GM19351 (cell line): ENCODE data around the gene LZTS3.
"Not testable (repeated sequence)": the region's sequence is repeated elsewhere in the genome, so short reads cannot be mapped to it uniquely, and the experiment has no call there.

ENCODE experiments used
- ATAC-seq: cut with Tn5 transposase; IDR thresholded peaks from one replicate; pipeline ENCODE4 v1.9.1; 2021; ENCODE audit warnings: mild to moderate bottlenecking, moderate library complexity; ENCODE audit not compliant: unreplicated experiment

Gene LZTS3

DNA sequence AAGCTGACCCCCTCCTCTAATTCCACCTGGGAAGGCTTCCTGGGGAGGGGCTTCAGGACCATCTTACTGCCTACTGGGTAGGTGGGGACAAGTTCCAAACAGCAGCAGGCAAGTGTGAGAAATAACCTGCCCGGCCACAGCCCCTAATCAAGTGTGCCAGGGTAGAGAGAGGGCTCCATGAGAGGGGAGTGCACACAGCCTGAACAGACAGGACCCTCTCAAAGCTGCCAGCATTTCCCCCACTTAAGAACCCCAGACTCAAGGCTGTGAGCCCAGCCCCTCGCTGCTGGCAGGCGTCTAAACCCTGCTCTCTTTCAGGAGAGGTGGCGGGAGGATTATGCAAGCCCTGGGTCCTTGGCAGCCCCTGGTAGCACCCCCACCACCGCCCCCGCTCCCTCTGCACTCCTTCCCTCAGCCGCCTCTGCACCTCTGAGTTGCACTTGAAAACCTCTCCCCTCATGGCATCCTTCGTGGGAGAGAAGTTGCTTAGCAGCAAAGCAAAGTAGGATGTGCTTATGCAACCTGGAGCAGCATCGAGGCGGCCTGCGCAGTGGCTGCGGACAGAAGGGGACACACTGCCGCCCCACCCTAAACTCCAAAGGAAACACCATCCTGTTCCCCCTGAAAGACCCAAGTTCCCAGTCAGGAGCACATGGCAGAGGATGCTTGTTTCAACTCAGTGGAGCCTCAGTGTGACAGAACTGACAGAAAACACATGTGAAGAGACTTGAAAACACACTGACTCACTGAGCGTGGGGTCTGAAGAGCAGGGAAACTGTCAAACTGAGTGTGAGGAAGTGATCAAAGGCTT, 20.7 kb upstream of the LZTS3 start:
- no peak for ATAC-seq

DNA sequence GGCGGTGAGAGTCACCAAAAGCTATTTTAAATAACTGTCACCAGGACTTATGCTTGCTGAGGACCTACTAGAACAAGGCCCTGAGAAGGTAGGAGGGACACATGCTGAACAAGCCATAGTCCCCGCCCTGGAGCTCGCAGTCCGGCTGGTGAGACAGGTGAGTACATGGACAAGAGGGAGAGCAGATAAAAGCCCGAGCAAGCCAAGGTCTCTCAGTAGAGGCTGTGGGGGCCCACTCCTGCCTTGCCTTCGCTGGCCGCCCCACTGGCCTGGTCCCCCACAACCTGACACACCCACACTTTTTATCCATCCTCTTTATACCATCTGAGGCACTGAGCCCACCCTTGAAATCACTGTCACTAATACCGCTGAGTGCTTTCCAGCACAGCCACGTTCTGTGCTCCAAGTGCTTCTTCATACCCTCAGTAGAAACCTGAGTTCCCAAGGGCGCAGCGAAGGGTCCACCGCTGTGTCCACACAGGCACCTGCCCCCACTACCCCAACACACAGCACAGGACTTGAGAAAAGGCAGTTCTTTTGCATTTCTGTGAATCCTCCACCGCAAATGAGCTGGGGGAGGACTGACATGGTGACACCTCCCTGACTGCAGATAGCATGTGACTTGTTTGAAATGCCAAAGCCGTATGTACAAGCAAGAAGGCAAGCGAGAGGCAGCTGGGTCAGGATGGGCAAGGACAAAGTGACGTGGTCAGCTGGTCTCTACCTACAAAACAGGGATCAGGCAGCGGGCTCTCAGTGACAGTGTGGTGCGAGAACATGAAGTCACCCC, 19.1 kb upstream of the LZTS3 start:
- ATAC-seq: no peak

DNA sequence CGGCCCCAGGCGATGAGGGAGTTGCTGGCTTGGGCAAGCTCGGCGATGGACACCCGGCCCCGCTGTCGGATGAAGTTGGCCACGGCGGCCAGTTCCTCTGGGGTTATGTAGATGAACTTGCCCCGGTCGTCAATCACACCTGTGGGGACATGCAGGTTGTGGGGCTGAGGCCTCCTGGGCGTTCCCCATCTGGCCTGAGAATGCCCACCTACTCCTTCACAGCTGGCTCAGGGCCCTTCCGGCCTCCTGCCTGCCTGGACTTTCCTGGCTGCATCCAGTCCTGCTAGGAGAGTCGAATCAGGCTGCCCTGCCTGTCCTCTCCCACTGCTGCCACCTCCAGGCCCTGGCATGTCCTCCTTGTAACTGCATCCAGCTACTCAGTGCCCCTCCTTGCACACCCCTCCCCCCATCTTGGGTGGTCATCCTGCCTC, 17.3 kb upstream of the LZTS3 start:
- ATAC-seq: no peak

DNA sequence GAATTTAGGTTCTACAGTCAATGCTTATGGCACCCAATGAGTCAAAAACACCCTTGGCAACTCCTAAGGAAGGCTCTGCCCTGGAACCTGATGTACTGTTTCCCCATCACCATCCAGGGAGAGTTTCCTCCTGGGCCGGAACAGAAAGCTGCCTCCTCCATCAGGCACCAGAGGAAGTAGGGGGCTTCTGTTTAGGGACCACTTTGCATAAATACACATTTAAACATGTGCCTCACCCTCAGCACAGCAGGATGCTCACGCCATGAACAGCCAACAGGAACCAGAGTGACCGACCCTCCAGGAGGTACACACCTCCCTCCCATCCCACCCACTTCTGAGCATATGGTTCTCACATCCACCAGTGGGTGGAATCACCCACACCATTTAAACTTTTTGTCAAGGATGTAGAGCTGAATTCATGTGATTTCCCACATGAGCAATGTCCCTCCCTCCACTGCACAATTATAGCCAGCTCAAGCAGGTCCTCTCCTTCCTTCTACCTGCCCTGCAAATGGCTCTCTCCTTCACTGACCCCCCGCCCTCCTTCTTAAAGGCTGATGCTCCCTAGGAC, 16.3 kb upstream of the LZTS3 start:
- no peak for ATAC-seq

DNA sequence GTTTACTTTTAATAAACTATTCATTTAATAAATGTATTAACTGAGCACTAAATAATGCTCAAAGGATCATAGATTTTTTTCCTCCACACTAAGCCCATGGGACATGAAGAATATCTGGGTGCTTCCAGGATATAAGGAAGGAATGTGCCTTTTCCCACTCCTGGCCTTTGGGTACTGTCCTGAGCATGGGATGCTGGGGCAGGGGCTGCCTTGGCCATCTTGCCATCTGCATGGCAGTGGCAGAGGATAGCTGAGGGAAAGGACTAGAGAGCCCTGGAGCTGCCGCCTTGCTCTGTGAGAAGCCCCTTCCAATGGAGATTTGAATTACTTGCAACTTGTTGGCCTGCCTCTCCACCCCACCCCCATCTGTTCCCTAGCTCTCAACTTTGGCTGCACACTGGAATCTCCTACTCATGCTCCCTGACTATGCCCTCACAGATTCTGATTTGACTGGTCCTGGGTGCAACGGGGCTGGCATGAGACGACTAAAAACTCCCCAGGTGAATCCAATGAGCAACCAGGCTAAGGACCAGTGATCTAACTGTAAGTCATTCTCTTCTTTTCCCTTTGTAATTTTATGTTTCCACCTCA, 15.6 kb upstream of the LZTS3 start:
- ATAC-seq: no peak

DNA sequence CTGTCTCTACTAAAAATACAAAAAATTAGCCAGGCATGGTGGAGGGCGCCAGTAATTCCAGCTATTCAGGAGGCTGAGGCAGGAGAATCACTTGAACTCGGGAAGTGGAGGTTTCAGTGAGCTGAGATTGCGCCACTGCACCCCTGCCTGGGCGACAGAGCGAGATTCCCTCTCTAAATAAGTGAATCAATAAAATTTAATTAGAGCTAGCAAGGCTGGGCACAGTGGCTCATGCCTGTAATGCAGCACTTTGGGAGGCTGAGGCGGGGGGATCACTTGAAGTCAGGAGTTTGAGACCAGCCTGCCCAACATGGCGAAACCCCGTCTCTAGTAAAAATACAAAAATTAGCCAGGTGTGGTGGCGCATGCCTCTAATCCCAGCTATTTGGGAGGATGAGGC, 14.5 kb upstream of the LZTS3 start:
- not testable (repeated sequence) for ATAC-seq

DNA sequence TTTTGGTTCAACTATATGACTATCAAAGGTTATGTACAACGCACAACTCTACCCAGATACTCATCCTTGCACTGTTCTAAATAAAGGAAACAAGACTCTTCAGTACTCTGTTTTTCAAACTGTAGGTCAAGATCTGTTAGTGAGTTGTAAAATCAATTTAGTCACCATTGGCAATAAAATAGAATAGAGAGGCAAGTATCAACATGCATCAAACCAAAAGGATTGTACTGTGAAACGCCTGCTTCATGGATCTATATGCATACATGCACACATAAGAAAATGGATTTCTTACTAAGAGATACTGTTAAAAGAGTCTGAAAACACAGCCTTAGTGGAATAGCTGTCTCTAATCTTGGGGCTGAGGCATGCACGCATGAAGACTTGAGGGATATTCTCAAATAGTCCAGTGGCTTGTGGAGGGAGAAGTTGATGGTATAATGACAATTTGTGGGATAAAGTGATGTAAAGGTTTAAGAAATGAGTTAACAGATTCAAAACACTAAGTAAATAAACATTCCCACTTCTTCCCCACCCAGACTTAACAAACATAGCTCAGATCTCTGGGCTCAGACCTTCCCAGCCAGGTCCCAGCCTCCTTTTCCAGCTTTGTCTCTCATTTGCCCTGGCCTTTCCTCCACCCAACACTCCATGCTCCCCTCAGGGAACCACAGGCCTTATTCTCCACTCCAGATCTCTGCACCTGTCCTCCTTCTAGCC, 10.7 kb upstream of the LZTS3 start:
- ATAC-seq: no peak

DNA sequence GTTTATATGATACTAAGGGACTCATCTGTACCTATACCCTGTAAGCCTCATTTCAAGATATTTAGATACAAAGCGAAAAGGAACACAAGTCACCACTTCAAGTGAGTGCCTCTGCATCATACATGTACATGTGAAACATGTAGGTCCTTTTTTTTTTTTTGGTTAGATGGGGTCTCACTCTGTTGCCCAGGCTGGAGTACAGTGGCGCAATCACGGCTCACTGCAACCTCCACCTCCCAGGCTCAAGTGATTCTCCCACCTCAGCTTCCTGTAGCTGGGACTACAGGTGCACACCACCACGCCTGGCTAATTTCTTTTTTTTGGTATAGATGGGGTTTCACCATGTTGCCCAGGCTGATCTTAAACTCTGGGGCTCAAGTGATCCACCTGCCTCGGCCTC, 9.1 kb upstream of the LZTS3 start:
- not testable (repeated sequence) for ATAC-seq

DNA sequence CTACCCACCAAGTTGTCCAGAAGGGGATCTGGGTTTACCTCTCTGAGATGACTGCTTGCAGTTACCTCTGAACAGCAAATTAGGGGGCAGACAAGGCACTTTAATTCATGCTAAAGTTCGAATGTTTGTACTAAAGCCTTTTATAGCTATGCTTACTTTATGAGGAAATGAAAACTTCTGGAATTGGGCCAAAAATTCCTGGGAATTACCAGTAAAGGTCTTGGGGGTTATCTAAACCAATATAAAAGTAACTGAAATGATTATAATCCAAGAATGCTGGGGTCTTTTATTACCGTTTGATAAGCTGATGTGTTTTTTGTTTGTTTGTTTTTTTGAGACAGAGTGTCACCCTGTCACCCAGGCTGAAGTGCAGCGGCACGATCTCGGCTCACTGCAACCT, 7.9 kb upstream of the LZTS3 start:
- no peak for ATAC-seq

DNA sequence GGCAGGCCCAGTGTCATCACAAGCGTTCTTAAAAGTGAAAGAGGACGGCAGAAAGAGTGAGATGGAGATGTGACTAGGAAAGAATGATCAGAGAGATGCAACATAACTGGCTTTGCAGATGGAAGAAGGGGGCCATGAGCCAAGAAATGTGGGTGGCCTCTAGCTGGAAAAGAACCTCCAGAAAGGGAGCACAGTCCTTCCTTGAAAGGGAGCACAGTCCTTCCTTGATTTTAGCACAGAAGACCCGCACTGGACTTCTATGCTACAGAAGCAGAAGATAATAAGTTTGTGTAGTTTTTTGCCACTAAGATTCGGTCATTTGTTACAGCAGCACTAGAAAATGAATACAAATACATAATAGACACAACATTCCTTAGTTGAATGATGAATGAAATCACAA, 7.0 kb upstream of the LZTS3 start:
- ATAC-seq: no peak

DNA sequence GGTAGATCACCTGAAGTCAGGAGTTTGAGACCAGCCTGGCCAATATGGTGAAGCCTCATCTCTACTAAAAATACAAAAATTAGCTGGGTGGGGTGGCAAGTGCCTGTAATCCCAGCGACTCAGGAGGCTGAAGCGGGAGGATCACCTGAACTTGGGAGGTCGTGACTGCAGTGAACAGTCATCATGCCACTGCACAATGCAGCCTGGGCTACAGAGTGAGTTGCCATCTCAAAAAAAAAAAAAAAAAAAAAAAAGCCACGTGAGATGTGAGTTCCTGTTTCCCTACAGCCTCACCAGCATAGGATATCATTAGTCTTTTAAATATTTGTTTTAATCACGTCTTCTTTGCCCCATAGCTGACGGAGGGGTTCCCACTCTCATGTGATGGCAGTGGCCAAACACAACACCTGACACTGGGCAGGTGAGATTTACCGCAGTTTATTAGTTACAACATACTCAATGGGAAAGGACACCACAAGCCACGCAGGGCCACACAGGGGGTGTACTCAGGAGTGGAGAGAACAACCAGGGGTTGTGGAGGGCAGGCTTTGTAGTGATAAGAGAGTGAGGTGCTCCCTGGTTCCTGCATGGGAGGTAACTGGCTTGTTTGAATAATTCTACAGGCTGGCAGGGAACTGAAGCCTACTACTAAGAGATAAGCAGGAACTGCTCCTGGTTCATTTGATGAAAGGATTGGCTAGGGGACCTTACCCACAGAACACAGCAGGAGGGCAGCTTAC, 4.6 kb upstream of the LZTS3 start:
- ATAC-seq: no peak

DNA sequence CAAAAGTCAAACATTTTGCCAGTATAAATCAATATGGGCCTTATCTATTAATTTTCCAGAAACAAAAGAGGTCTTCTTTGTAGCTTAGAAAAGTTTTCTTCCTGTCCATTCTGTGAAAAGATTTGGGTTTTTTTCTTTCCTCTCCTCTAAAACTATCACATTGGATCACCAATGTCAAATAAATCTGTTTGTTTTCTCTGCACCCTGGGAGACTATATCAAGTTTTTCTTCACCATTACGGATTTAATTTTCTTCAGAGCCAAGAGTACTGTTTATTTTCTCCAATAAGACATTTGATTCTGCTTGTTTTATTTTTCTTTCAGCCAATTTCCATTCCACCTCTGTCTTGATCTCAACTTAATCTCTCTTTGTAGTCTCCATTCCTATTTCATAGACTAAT, 1.9 kb upstream of the LZTS3 start:
- no peak for ATAC-seq

DNA sequence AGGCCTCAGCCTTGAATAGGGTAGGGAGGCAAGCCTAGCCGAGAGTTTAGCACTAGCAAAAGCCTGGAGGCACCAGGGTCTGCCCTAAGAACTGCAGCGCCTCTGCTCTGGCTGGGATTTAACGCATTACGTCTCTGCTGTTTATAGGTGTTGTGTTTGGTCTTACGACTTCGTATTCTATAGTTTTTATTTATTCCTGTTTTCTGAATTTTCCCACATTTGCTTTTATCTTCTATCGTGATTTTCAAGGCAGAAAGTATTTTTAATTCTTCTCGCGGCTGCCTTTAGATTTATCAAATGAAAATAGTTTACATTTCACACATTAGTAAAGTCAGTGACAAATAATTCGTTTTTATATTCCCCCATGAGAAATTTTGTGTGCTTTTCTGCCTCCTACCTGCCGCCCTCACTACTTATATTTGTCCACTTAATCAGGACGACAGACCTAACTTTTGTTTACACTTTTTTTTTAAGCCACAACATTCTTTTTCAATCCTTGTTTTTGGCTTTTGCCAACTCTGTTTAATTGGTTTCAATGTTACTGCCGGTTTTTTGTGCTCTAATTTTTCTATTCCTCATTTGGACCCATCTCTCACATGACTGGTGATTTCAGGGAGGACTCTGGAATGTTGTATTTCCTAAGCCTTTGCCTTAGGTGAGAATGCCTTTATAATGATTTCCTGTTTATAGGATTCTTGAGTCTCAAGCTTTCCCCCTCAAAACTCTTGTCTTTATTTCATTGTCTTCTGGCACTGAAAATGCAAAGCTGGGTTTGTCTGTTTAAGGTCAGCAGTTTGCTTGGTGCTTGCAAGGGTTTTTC, 1.3 kb upstream of the LZTS3 start:
- ATAC-seq: no peak

DNA sequence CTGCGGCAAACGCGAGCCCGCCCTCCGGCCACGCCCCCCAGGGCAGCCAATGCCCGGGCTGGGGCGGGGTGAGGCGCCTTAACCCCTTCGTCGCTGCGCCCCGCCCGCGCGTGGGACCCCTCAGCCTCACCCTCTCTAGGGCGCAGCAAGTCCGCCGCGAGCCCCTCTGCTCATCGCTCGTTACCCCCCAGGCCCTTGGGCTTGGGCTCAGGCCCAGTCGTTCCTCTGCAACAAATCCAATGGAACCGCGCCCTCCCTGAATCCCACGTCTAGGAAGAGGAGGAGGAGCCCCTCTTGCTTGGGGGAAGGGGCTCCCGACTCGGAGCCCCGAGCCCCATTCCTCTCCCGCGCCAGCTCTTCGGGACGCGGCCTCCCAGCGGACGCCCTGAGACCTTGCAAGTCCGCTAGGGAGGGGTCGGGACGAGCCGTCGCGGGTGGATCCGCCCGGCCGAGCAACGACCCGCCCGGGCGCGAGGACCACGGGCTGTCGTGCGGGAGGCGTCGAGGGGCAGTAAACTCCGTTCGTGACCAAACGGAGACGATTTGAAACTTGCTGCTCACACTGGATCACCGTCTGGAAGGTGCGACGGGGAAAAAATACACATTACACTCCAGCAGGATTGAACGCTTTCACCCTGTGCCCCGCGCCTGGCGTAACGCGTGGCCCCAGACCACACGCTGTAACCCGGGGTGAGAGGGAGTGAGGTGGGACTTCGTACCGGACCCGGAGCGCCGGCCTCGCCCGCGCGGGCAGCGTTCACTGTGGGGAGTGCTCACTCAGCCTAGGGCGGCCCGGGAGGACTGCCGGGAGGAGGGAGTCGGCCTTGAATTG, 477 bp upstream of the LZTS3 start:
- ATAC-seq: peak; percentile 89

DNA sequence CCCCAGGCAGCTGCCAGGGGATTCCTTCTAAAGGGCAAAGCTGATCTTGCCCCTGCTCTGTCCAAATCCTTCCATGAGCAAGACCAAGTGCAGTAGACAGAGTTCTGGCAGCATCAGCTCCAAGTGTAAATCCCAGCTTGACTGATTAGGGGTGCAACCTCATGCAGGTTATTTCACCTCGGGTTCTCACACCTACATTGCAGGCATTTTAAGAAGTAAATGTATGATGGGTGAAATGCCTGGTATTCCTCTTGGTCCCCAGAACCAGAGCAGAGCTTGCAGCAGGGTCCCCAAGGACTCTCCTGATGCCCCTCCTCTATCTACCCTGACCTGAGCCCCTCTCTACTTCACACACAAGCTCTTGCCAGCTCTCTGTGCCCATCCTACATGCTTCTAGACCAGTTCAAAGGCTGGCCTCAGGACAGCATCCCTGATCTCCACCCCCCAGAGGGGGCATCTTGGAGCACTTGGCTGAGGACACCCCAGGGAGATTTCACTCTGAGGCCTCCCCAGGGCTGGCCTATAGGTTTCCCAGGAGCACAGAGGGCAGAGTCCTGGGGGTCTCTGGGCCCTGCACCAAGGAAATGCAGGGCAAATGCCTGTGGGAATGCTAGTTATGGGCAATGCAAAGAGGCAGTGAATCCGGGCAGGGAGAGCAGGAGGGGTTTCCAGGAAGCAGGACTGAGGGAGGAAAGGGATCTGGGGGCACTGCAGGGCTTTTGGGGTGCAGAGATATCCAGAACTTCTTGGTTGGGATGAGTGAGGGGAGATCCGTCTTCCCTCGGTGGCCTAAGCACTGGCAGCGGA, 1.0 kb downstream of the LZTS3 start:
- ATAC-seq: no peak

DNA sequence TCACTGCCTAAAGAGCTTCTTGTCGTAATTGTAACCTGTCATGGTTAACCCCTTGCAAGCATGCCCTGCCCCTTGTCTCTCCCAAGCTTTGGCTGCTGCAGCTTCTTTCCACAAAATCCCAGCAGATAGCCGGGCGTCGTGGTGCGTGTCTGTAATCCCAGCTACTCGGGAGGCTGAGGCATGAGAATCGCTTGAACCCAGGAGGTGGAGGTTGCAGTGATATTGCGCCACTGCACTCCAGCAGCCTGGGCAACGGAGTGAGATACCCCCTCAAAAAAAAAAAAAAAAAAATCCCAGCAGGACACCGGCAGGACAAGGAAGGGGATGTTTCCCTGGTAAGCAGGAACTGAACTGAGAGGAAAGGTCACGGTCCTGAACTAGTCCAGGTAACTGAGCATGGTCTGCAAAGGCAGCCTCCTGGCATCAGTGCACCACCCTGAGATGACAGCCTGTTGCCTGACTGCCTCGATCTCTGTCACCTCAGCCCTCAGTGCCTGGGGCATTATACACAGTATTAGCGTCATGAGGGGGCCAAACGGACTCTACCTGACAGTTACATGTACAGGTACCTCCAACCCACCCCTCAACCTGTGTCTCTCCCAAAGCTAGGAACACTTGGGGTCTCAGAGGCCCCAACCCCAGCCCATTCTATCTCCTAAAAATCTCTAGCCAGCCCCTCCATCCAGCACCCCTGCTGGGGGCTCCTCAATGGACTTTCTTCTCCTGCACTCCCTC, 1.8 kb downstream of the LZTS3 start:
- no peak for ATAC-seq
